H54 (cell line): Measurements from ENCODE around the gene NEDD4L.

Experiments used
- DNase-seq: peaks from one replicate; pipeline ENCODE4 v3.0.0; 2011; ENCODE audit warnings: low spot score, mixed read lengths; ENCODE audit not compliant: insufficient read length
- FAIRE-seq: peaks from 3 replicates; lab custom pipeline; 2011; peaks lifted over from hg19 to GRCh38; lab: Jason Lieb, UNC
- POLR2A ChIP-seq: IDR thresholded peaks from 2 replicates; pipeline ENCODE4 v1.6.1; 2011; ENCODE audit warnings: low read depth, mild to moderate bottlenecking, low read length

Gene NEDD4L

GRCh38 chr18:58320907-58321561, 277.0 kb downstream of the NEDD4L start:
- DNase-seq (no peak), FAIRE-seq (no peak)
- no peak for TF ChIP-seq POLR2A

- FAIRE-seq (peak; percentile 95), DNase-seq (peak; percentile 53)
- TF ChIP-seq POLR2A = no peak
Measured at GRCh38 chr18:58321986-58322385, 278.0 kb downstream of the NEDD4L start.

- FAIRE-seq = no peak
- no peak for DNase-seq
- no peak for TF ChIP-seq POLR2A
Measured at GRCh38 chr18:58322464-58322863, 278.4 kb downstream of the NEDD4L start.

GRCh38 chr18:58323866-58324762, 280.1 kb downstream of the NEDD4L start:
- FAIRE-seq (no peak), DNase-seq (no peak)
- no peak for TF ChIP-seq POLR2A

- no peak for DNase-seq
- no peak for FAIRE-seq
- TF ChIP-seq POLR2A = no peak
Measured at GRCh38 chr18:58324824-58325480, 280.9 kb downstream of the NEDD4L start.

GRCh38 chr18:58325494-58325893, 281.5 kb downstream of the NEDD4L start:
- DNase-seq = no peak
- TF ChIP-seq POLR2A = no peak
- no peak for FAIRE-seq

GRCh38 chr18:58334061-58334460, 290.0 kb downstream of the NEDD4L start:
- DNase-seq (no peak), FAIRE-seq (no peak)
- no peak for TF ChIP-seq POLR2A

GRCh38 chr18:58335223-58335622, 291.2 kb downstream of the NEDD4L start:
- no peak for DNase-seq
- no peak for TF ChIP-seq POLR2A
- no peak for FAIRE-seq

- no peak for DNase-seq
- no peak for FAIRE-seq
- TF ChIP-seq POLR2A = no peak
Measured at GRCh38 chr18:58335821-58336220, 291.8 kb downstream of the NEDD4L start.

GRCh38 chr18:58336605-58337004, 292.6 kb downstream of the NEDD4L start:
- TF ChIP-seq POLR2A = no peak
- FAIRE-seq (peak; percentile 76), DNase-seq (peak; percentile 19)

- FAIRE-seq = no peak
- no peak for TF ChIP-seq POLR2A
- DNase-seq = no peak
Measured at GRCh38 chr18:58337285-58337684, 293.3 kb downstream of the NEDD4L start.

GRCh38 chr18:58337686-58338085, 293.7 kb downstream of the NEDD4L start:
- FAIRE-seq = no peak
- TF ChIP-seq POLR2A = no peak
- DNase-seq = no peak

- no peak for TF ChIP-seq POLR2A
- no peak for FAIRE-seq
Measured at GRCh38 chr18:58338141-58338540, 294.1 kb downstream of the NEDD4L start.

More at GRCh38 chr18:58338141-58338540, 294.1 kb downstream of the NEDD4L start:
- no peak for DNase-seq
